ENCODE measurements around the gene CAMKMT.

CAMKMT gene

GRCh38 chr2:44689516-44689915 is 327.8 kb downstream of the CAMKMT start:
- Histone ChIP-seq H3K4me1 (ENCODE audit: insufficient read depth, poor library complexity, severe bottlenecking) (peaks cover 5% of the 10 kb centered on the region), H3K4me3 (ENCODE audit: severe bottlenecking) (no peak overlapping the region), H3K36me3 (ENCODE audit: low read depth) (no peaks in the 10 kb centered on the region), H3K27ac (ENCODE audit: poor library complexity, severe bottlenecking) (no peak overlapping the region), H3K27me3 (ENCODE audit: insufficient read depth, poor library complexity, severe bottlenecking) (no peaks in the 10 kb centered on the region), H3K9me3 (ENCODE audit: severe bottlenecking) (no peaks in the 10 kb centered on the region)
- no peak for DNase-seq (ENCODE audit: low spot score)
- no peak for ATAC-seq (ENCODE audit: low read depth)
- TF ChIP-seq CTCF (IDR thresholded peaks at IDR 0.05; ENCODE audit: poor library complexity, severe bottlenecking) = no peak

- DNase-seq (ENCODE audit: low spot score) (no peak), ATAC-seq (ENCODE audit: low read depth) (no peak)
- no peak for TF ChIP-seq CTCF (IDR thresholded peaks at IDR 0.05; ENCODE audit: poor library complexity, severe bottlenecking)
- H3K4me3 ChIP-seq (ENCODE audit: severe bottlenecking) = no peak overlapping the region
- no peaks in the 10 kb centered on the region for H3K9me3 ChIP-seq (ENCODE audit: severe bottlenecking)
- no peaks in the 10 kb centered on the region for H3K36me3 ChIP-seq (ENCODE audit: low read depth)
- H3K27ac ChIP-seq (ENCODE audit: poor library complexity, severe bottlenecking) = no peak overlapping the region
- H3K4me1 ChIP-seq (ENCODE audit: insufficient read depth, poor library complexity, severe bottlenecking) = peaks cover 5% of the 10 kb centered on the region
- no peaks in the 10 kb centered on the region for H3K27me3 ChIP-seq (ENCODE audit: insufficient read depth, poor library complexity, severe bottlenecking)
Measured at GRCh38 chr2:44691174-44691785, 329.5 kb downstream of the CAMKMT start.

GRCh38 chr2:44692821-44693220 is 331.1 kb downstream of the CAMKMT start:
- DNase-seq (ENCODE audit: low spot score) (no peak), ATAC-seq (ENCODE audit: low read depth) (no peak)
- no peak for TF ChIP-seq CTCF (IDR thresholded peaks at IDR 0.05; ENCODE audit: poor library complexity, severe bottlenecking)
- H3K36me3 ChIP-seq (ENCODE audit: low read depth) = no peaks in the 10 kb centered on the region
- no peaks in the 10 kb centered on the region for H3K27me3 ChIP-seq (ENCODE audit: insufficient read depth, poor library complexity, severe bottlenecking)
- H3K4me1 ChIP-seq (ENCODE audit: insufficient read depth, poor library complexity, severe bottlenecking) = no peaks in the 10 kb centered on the region
- no peaks in the 10 kb centered on the region for H3K9me3 ChIP-seq (ENCODE audit: severe bottlenecking)
- H3K27ac ChIP-seq (ENCODE audit: poor library complexity, severe bottlenecking) = no peak overlapping the region
- H3K4me3 ChIP-seq (ENCODE audit: severe bottlenecking) = no peak overlapping the region

GRCh38 chr2:44700824-44701223 is 339.1 kb downstream of the CAMKMT start:
- DNase-seq (ENCODE audit: low spot score) = no peak
- Histone ChIP-seq H3K27ac (ENCODE audit: poor library complexity, severe bottlenecking) (no peak overlapping the region), H3K27me3 (ENCODE audit: insufficient read depth, poor library complexity, severe bottlenecking) (no peaks in the 10 kb centered on the region), H3K4me1 (ENCODE audit: insufficient read depth, poor library complexity, severe bottlenecking) (no peaks in the 10 kb centered on the region), H3K36me3 (ENCODE audit: low read depth) (no peaks in the 10 kb centered on the region), H3K4me3 (ENCODE audit: severe bottlenecking) (no peak overlapping the region), H3K9me3 (ENCODE audit: severe bottlenecking) (no peaks in the 10 kb centered on the region)
- TF ChIP-seq CTCF (IDR thresholded peaks at IDR 0.05; ENCODE audit: poor library complexity, severe bottlenecking) = no peak
- no peak for ATAC-seq (ENCODE audit: low read depth)

GRCh38 chr2:44705356-44705755 is 343.6 kb downstream of the CAMKMT start:
- no peak for TF ChIP-seq CTCF (IDR thresholded peaks at IDR 0.05; ENCODE audit: poor library complexity, severe bottlenecking)
- no peak overlapping the region for H3K27ac ChIP-seq (ENCODE audit: poor library complexity, severe bottlenecking)
- no peaks in the 10 kb centered on the region for H3K36me3 ChIP-seq (ENCODE audit: low read depth)
- H3K27me3 ChIP-seq (ENCODE audit: insufficient read depth, poor library complexity, severe bottlenecking) = no peaks in the 10 kb centered on the region
- DNase-seq (ENCODE audit: low spot score) = no peak
- no peak overlapping the region for H3K4me3 ChIP-seq (ENCODE audit: severe bottlenecking)
- ATAC-seq (ENCODE audit: low read depth) = no peak
- peaks cover 6% of the 10 kb centered on the region for H3K4me1 ChIP-seq (ENCODE audit: insufficient read depth, poor library complexity, severe bottlenecking)
- no peaks in the 10 kb centered on the region for H3K9me3 ChIP-seq (ENCODE audit: severe bottlenecking)

Measured in RWPE2 (cell line).